Muscle of back (tissue), 11 donors: ENCODE results near the gene RBM47. TPM values are rescaled to one million over a fixed set of nuclear protein-coding genes. Genes with fewer than 3 reads are reported as not detected.
"Not testable (repeated sequence)": the region's sequence is repeated elsewhere in the genome, so short reads cannot be mapped to it uniquely, and the experiment has no call there.

ENCODE experiments used
- DNase-seq, 3 donors: peaks; one replicate each; pipeline versions ENCODE4 v3.0.0 to v3.0.0-alpha.2; 2013
- polyA plus RNA-seq, 10 donors: library from polyadenylated mRNA; unstranded; fragments of 120-200 nt; gene quantifications; one replicate each; pipeline ENCODE4 v1.2.1, GENCODE V29; 2013; ENCODE audit not compliant: insufficient read length in 10 of 10

The RBM47 gene
- polyA plus RNA-seq, 10 donors = 1.0 to 3.0 (median 1.5) TPM

- no peak for DNase-seq
Measured at GRCh38 chr4:40412866-40413795, 216.5 kb downstream of the RBM47 start.

DNA sequence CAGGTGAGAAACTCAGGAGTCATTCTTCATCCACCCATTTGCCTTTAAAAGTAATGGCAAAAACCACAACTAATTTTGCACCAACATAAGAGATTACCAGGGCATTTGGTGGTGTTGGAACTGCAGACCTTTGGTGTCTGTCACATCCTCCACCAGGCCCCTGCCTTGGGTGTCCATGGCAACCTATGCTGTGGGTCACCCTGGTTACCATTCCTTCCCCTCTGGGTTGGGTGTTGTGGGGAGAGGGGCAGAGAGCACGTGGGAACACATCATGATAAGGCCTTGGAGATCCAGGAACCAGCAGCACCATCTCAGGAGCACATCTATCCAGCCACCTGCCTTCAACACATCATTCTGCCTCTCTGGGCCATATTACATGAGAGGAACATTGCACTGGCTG lies 217.3 kb downstream of the RBM47 start:
- DNase-seq = no peak

DNA sequence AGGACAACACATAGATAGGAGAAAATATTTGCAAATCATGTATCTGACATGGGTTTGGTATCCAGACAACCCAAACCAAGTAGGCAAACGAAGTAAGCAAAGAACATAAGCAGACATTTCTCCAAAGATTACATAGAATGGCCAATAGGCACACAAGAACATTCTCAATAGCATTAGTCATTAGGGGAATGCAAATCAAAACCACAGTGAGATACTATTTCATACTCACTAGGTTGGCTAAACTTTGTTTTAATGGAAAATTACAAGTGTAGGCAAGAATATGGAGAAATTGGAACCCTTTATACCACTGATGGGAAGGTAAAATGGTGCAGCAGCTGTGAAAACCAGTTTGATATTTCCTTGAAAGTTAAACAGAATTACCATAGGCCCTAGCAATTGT lies 219.8 kb downstream of the RBM47 start:
- no peak for DNase-seq

DNA sequence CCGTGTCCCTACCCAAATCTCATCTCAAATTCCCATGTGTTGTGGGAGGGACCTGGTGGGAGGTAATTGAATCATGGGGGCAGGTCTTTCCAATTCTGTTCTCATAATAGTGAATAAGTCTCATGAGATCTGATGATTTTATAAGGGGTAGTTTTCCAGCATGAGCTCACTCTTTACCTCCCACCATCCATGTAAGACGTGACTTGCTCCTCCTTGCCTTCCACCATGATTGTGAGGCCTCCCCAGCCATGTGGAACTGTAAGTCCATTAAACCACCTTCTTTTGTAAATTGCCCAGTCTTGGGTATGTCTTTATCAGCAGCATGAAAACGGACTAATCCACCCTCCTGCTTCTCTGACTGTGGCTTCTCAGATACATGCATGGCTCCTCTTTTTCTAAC lies 222.2 kb downstream of the RBM47 start:
- not testable (repeated sequence) for DNase-seq

DNA sequence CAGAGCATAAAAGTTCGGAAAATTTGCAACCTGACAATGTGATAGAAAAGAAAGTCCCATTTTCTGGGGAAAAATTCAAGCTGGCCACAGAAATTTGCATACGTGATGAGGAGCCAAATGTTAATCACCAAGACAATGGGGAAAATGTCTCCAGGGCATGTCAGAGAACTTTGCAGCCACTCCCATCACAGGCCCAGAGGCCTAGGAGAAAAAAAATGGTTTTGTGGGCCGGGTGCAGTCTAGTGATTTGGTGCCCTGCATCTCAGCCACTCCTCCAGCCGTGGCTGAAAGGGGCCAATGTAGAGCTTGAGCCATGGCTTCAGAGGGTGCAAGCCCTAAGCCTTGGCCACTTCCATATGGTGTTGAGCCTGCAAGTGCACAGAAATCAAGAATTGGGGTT lies 223.3 kb downstream of the RBM47 start:
- DNase-seq = no peak

DNA sequence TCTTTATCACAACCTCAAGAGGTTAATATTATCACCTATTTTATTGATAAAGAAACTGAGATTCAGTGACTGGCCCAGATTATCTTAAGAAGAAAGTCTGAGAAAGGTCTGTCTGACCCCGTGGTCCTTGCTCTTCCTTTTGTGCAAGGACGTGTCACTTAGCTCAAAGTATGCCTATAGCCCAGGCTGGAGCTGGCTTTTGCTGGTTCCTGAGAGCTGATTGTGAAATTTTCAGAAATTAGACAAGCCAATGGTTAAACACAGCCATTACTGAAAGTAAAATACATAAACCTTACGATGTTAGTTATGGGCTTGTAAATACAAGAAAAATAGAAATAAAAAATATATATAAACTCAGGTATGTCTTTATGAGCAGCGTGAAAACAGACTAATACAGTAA lies 224.5 kb downstream of the RBM47 start:
- DNase-seq = no peak

GRCh38 chr4:40403081-40403480 lies 226.6 kb downstream of the RBM47 start:
- no peak for DNase-seq

GRCh38 chr4:40402556-40402955 lies 227.1 kb downstream of the RBM47 start:
- DNase-seq = no peak

DNA sequence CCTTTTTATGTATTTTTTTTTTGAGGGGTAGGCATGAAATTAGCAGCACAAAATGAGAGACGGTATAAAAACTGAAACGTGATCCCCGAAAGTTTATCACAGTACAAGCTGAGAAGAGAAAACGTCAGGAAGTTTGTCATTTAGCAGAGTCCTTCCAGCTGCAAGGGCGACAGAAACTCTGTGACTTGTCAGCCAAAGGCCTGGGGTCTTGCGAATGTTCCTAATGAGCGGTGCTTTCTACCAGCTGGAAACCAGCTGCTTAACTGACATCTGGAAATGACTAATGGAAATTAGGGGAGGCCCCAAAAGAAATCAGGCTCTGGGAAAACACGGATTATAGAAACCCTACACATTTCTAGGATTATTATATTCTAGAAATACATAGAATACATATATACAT lies 228.0 kb downstream of the RBM47 start:
- peak in 1 of 3 donors; percentile 26 for DNase-seq

GRCh38 chr4:40401096-40401495 lies 228.6 kb downstream of the RBM47 start:
- DNase-seq = no peak

DNA sequence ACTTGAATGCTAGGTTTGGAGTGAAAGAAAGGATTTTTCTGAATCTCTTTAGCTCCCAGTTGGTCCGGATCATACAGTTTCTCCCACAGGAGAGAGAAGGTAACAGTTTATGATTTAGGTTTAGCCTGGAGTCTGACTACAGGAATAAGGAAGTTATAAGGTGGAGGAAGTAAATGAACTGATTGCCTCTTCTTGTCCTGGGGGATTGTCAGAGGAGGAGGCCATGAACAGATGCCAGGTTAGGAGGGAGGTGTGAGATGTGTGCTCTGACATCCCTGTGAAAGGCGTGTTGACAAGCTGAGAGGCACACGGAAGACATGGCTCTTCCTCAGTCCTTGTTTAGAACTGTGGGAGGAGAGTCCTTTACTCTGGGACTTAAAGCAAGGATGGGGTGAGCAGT lies 230.1 kb downstream of the RBM47 start:
- no peak for DNase-seq

DNA sequence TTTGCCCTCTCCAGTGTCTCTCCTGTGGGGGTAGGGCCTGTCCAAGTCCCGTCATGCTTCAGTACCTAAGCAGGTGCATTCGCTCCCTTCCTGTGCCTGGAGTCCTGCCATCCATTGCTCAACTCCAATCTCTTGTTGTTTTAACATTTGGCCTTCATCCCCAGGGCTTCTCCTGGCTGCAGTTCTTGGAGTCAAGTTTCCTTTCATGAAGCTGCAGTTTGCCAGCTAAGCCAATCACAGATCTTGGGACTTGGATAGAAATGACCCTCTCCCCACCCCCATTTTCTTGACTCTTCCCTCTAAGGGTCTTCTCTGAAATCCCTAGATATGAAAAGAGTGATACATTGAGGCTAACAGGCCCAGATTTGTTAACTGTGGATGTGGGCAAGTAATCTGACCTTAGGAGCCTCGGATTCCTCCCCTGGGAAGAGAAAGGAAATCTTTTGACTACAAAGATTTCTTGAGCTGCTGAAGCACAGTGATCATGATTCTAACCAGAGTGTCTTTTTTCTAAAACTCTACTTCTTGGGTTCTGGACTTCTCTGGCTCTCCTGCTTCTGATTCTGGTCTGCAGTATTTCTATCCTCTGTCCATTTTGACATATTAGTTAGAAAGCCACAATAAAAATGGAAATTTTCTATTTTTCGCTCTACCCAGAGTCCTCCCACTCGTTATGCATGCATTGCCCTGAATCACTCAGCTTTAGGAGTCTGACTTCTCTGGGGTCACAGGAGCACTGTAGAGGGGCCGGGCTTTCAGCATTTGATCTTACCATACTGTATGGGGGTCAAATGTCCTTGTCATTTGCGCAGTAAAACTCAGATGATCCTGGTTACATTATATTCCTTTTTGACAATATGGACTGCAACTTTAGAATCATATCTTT lies 233.5 kb downstream of the RBM47 start:
- peak; percentile 5 to 51 (median 30) for DNase-seq

DNA sequence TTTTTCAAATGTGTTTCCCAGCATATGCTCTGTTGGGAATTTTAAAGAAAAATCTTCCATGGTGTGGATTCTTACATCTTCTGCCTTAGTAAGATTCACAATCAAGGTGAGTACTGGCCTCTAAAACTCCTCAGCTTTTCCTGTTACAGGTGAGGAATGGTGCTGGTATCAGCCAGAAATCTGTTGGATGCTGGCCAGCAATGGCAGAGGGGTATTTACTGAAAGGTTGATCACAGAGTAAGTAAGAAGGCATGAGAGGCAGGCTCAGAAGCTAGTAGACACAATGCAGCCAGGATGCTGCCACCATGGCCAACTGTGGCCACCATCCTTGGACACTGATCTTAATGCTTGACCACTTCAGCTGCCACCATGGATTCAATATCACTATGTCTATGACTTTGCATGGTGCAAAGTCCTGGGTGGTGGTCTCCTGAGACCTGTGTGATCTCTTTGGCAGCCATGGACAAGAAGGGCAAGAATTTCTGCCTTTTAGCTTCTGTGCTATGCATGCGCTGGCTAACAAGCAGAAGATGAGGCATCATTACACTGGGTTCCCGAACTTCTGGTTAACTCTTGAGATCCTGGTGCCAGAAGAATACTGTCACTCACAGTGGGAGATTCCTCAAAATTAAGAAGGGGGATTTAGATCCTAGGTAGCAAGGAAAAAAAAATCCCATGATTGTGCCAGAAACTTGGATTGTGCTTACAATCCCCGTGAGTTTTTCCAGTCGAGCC lies 234.3 kb downstream of the RBM47 start:
- no peak for DNase-seq

DNA sequence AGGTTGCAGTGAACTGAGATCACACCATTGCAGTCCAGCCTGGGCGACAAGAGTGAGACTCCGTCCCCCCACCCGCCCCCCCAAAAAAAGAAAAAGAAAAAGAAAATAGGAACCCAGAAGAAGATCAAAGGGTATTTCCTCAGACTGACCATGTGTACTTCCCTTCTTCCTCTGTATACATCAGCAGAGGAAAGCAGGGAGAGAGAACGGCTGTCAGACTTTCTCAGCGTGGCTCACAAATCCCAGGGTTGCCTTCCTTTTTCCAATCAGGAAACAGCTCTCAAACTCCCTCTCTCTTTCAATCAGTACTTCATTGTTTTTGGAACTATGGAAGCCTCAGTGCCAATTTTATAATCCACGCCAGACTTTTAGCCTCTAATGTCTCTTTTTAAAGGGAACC lies 235.4 kb downstream of the RBM47 start:
- DNase-seq = peak in 1 of 3 donors; percentile 39

GRCh38 chr4:40392241-40392640 lies 237.4 kb downstream of the RBM47 start:
- not testable (repeated sequence) for DNase-seq

DNA sequence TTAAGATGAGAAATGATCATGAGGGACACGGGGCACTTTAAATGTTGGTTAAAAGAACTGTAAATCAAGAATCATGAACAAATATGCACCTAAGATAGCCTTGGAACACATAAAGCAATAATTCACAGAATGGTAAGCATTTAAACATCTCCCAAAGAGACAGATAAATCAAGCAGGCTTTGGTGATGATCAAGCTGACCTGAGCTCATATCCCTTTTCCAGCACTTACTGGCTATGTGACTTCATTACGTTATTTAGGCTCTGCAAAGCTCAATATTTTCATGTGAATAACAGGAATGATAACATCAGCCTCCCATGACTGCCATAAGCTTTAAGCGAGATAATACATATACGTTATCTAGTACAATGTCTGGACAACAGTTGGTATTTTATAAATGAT lies 239.7 kb downstream of the RBM47 start:
- no peak for DNase-seq

DNA sequence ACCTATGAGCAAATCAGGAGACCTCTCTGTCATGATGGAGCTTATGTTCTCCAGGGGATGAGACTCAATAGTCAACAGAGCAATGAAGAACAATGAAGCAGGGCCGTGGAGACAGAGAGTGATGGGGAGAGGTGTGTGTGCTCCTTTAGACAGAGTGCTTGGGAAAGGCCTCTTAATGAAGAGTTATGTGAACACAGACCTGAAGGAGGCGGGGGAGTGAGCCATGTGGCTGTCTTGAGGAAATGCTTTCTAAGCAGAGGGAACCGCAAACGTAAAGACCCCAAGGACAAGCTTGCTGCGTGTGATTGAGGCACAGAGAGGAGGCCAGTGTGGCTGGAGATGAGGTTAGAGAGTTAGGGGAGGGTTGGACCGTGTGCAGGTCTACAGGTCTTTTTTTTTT lies 241.4 kb downstream of the RBM47 start:
- DNase-seq = no peak

GRCh38 chr4:40380647-40381046 lies 249.0 kb downstream of the RBM47 start:
- DNase-seq = no peak

DNA sequence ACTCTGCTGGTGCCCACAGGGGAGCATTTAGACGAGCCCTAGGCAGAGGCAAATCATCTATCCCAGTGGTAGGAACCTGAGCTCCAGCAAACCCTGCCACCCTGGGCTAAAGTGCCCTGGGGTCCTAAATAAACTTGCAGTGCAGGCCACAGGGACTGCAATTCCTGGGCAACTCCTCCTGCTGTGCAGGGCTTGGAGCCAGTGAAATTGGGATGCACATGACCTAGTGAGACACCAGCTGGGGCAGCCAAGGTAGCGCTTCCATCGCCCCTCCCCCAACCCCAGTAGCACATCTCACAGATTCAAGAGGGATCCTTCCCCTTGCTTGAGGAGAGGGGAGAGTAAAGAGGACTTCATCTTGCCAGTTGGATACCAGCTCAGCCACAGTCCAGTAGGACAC lies 250.4 kb downstream of the RBM47 start:
- no peak for DNase-seq

- no peak for DNase-seq
Measured at GRCh38 chr4:40378619-40379018, 251.0 kb downstream of the RBM47 start.

DNA sequence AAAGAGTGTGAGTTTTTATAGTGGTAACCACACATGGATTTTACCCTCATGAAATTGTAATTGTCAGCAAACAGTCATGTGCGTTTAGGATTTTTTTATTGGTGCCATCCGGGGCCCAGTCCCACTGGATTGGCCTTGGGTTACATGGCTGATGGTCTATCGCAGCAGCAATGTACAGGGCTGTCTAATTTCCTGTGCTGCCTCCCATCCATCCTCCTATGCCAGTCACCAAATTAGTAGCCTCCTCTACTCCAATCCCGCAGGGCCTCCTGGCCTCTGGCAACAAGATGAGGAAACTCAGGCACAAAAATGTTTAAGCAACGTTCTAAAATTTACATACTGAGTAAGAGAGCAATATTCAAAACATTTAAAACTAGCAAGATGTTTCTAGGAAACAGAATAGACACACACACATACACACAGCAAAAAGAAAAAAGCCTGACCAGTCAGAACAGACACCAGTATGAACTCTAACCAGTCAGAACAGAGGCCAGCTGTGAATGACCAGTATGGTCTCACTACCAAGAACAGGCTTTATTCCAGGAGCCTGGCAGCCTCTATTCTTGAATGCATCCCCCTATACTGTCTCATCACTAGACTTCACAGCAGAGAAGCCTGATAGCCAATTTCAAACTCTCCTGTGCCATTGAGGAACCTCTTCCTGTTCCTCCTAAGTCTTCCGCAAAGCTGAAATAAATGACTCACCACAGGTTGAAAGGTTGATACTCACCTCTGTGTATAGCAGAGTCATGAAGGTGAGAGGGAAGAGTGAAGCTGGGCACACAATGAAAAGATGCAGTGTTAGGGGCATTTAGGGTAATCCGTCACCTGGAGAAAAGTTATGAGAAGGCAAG lies 251.9 kb downstream of the RBM47 start:
- peak in 1 of 3 donors; percentile 2 for DNase-seq
